SK-N-MC (cell line): ENCODE measurements around the gene CFAP119.

Experiments
- DNase-seq: peaks from one replicate; pipeline ENCODE4 v3.0.0-alpha.2; 2011; ENCODE audit warnings: low read depth, low spot score
- H3K27ac ChIP-seq: fragments of 200-600 bp; sonication (generic); 2 replicates; pipeline ENCODE4 v1.5.1; 2016; ENCODE audit warnings: mixed run types
- H3K36me3 ChIP-seq: fragments of 200-600 bp; sonication (generic); 2 replicates; pipeline ENCODE4 v1.6.1; 2017; ENCODE audit warnings: antibody characterized with exemption, low read length, mixed read lengths; ENCODE audit not compliant: insufficient read depth
- H3K4me3 ChIP-seq: fragments of 200-600 bp; sonication (generic); 2 replicates; pipeline ENCODE4 v1.5.1; 2016
- H3K9ac ChIP-seq: fragments of 200-600 bp; sonication (generic); 2 replicates; pipeline ENCODE4 v1.8.0; 2017; ENCODE audit warnings: mixed run types, mixed read lengths; ENCODE audit not compliant: insufficient read length
- H3K9me3 ChIP-seq: fragments of 200-600 bp; sonication (generic); 2 replicates; pipeline ENCODE4 v1.6.1; 2017; ENCODE audit warnings: low read depth, mild to moderate bottlenecking, antibody characterized with exemption, low read length, moderate library complexity, mixed read lengths
- EZH2 ChIP-seq: fragments of 200-600 bp; sonication (generic); IDR thresholded peaks from one replicate; pipeline ENCODE4 v1.6.1; 2017; ENCODE audit warnings: antibody characterized with exemption
- FOXP2 ChIP-seq: optimal IDR thresholded peaks from 2 replicates; pipeline ENCODE3; 2011; ENCODE audit warnings: mild to moderate bottlenecking, moderate library complexity; ENCODE audit not compliant: insufficient read depth; ENCODE audit errors: extremely low read length, control extremely low read depth
- POLR2AphosphoS5 ChIP-seq: IDR thresholded peaks from 2 replicates; pipeline ENCODE4 v1.6.1; 2012; ENCODE audit warnings: mild to moderate bottlenecking, low read depth, low read length, borderline replicate concordance

Gene CFAP119

DNA sequence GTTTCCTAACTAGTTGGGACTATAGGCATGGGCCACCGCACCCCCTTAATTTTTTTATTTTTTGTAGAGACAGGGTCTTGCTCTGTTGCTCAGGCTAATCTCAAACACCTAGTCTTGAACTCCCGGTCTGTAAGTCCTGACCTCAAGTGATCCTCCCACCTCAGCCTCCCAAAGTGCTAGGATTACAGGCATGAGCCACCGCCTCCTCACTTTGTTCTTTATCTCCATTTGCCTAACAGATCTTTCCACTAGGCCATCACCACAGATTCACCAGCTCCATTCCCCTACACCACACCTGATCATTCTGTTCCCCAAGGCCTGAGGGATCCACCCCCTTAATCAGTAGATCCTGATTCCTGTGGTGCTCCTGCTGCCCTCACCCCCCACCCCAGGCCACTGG is 32.8 kb upstream of the CFAP119 start:
- H3K4me3 ChIP-seq: no peak overlapping the region
- TF ChIP-seq POLR2AphosphoS5 (no peak), EZH2 (no peak)
- no peak for DNase-seq
- H3K27ac ChIP-seq: no peak overlapping the region
- H3K9ac ChIP-seq: no peak overlapping the region
- no peaks in the 10 kb centered on the region for H3K36me3 ChIP-seq
- no peaks in the 10 kb centered on the region for H3K9me3 ChIP-seq

DNA sequence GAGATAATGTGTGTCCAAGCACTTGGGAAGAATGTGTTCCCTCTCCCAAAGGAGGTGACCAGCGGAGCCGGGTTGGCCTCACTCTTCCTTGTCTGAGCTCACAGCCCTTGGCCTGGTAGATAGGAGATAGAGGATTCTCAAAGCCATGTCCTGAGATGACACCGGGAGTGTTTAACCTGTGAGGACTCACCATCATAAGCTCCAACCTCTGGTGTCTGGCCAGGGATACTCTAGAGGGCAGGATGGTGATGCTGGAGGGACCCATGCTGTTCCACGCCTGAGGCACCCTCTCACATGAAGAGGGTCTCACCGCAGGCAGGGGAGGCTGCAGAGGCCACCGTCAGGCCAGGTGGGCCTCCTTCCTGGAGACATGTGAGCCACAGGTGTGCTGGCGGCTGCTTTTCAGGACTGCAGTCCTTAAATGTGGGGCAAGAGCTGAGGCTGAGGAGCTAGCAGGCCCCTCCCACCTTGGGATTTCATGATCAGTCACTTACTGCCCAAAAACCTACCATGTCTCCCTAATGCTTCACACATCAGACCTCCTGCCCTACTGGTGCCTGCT is 31.7 kb upstream of the CFAP119 start:
- no peaks in the 10 kb centered on the region for H3K36me3 ChIP-seq
- no peak overlapping the region for H3K9ac ChIP-seq
- no peak for DNase-seq
- H3K9me3 ChIP-seq: no peaks in the 10 kb centered on the region
- H3K4me3 ChIP-seq: no peak overlapping the region
- TF ChIP-seq POLR2AphosphoS5 (no peak), FOXP2 (no peak), EZH2 (no peak)
- no peak overlapping the region for H3K27ac ChIP-seq

DNA sequence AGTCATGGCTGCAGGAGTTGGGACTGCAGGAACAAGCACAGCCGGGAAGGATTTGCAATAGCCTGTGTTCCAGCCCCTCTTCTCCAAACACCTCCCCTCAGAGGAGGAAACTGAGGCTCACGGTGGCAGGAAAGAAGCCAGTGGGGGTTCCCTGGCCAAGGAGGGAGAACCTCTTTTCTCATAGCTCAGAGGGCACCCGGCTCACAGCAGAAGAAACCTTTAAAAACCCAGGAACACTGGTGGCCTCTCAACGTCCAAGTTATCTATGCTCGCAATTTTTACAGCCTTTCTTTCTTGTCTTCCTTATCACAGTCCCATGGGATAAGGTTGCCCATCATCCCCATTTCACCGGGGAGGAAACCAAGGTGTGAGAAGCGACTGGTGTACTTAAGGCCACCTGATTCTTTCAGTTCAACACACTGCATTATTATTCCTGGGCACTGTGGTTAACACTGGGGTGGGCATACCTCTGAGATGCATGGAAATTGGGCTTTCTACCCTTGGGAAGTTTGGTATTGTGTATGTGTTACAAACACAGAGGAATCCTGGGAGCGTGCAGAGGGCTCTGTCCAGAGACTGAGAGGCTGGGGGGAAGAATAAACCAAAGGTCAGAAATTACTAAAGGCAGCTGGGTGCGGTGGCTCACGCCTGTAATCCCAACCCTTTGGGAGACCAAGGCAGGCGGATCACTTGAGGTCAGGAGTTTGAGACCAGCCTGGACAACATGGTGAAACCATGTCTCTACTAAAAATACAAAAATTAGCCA is 25.9 kb upstream of the CFAP119 start:
- peak overlapping the region; percentile 90 for H3K4me3 ChIP-seq
- peak overlapping the region; percentile 83; the same call in 1 of the 2 replicates for H3K27ac ChIP-seq
- no peaks in the 10 kb centered on the region for H3K9me3 ChIP-seq
- H3K9ac ChIP-seq: peak overlapping the region; percentile 94
- no peak for DNase-seq
- peaks cover 6% of the 10 kb centered on the region; the same call in 1 of the 2 replicates for H3K36me3 ChIP-seq
- TF ChIP-seq FOXP2: no peak

DNA sequence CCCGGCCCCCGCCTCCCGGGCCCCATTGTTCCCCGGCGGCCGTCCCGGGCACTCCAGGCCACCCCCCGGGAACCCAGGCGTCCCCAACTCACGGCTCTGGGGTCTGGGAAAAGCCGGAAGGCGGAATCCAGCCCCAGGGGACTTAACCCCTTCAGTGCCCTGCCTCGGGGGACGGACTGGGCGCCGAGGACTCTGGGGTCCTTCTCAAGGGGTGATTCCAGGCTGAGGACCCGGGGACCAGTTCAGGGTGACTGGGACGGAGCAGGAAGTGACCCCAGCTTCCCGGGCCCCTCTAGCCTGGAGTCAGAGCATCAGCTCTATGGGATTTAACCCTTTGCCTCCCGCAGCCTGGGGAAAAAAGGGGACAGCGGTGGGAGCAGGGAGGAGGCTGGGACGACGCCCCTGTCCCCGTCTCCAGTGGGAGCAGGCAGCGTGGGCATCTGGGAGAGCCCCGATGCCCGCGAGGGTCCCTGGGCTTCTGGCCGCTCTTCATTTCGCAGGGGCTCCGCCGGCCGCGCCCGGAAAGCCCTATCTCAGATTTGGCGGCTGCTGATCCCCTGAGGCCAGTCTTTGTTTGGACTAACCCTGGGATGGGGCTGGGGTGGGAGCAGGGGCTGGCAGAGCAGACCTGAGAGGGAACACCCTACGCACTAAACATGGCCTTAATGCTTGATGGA is 25.2 kb upstream of the CFAP119 start, which contains the start of gene ZNF629:
Gene ZNF629, minus strand, starts transcription at position 270 of the 677 bp plus-strand sequence. CDS start 2,723 bp downstream, outside the sequence.
- TF ChIP-seq EZH2: no peak
- TF ChIP-seq POLR2AphosphoS5: peak; percentile 47
- no peak for DNase-seq
- H3K36me3 ChIP-seq: peaks cover 11% of the 10 kb centered on the region; the same call in 1 of the 2 replicates
- H3K4me3 ChIP-seq: peak within 1 kb of the TSS; percentile 90
- peak within 1 kb of the TSS; percentile 94 for H3K9ac ChIP-seq
- H3K9me3 ChIP-seq: no peaks in the 10 kb centered on the region
- peak within 1 kb of the TSS; percentile 83; the same call in 1 of the 2 replicates for H3K27ac ChIP-seq

DNA sequence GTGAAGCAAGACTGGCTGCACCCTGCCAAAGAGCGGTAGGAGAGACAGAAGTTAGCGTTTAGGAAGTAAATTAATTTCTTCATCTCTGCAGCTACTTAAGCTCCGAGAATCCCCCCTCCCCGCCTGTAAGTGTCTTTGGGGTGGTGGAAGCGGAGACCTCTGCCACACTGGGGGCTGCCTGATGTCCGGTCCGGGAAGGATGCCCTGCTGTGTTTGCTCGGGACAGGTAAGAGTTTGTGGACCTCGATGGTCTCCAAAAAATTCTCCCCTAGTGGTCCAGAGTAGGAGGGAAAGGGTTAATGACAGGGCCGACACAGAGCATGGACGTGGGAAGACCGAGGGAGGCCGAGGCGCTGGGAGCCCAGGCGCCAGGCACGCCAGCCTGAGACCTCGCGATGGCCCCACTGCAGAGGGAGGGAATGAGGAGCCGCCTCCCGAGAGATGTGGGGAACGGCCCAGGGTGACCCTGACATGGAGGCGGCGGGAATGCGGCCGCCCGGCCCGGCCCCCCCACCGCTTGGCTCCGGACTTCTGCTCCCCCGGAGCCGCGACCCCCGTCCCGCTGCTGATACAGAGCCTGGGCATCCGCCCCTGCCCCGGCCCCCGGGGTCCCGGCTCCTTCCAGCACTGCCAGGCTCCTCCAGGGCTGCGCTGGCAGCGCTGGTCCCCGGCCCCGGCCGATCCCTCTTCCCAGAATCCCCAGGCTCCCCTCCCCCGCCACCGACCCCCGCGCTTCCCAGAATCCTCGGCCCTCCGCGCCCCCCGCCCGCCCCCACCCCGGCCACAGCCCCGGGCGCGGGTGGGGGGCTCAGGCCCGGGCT is 24.5 kb upstream of the CFAP119 start:
- H3K9me3 ChIP-seq: no peaks in the 10 kb centered on the region
- peak overlapping the region; percentile 94 for H3K9ac ChIP-seq
- H3K4me3 ChIP-seq: peak overlapping the region; percentile 90
- no peak for TF ChIP-seq POLR2AphosphoS5
- no peak for TF ChIP-seq EZH2
- TF ChIP-seq FOXP2: no peak
- peaks cover 11% of the 10 kb centered on the region; the same call in 1 of the 2 replicates for H3K36me3 ChIP-seq
- H3K27ac ChIP-seq: peak overlapping the region; percentile 83; the same call in 1 of the 2 replicates
- no peak for DNase-seq

DNA sequence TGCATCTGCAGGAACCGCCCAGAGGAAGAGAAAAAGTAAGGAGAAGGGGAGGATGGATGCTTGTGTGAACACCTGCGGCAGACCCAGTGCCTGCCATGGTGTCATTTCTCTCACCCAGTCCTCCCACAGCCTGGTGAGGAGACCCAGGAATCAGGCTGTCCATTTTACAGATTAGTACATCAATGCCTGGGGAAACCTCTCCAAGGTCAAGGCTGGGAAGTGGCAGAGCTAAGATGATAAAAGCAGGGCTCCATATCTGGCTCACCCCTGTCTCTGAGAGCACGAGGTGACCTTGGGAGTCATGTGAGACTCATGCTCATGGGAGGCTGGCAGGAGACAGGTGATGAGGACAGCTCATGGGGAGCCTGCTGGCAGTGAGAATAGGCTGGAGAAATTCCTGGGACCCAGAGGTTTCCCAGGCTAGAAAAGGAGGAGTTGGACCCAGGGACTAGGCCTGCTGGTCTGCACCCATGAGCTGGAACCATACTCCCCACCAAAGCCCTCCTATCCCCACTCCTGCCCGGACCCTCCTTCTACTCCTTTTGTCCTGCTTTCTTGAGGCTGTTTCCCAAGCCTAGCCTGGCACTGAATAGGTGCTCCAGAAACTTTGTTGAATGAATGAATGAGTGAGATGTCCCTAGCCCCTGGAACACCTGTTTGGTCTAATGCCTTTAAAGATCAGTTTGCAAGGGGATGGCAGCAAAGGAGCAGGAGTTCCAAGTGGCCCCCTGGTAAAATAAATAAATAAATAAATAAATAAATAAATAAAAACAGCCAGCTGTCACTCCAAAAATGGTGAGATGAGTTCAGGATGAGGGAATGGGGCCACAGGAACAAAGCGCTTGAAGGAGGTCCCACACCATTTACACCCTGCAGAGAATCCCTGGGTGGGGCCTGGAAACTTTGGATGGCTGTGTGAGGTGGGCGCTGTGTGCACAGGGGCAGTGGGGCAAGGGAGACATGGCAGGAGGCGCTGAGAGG is 23.6 kb upstream of the CFAP119 start:
- Histone ChIP-seq H3K9ac (peak overlapping the region; percentile 94), H3K9me3 (no peaks in the 10 kb centered on the region), H3K36me3 (peaks cover 11% of the 10 kb centered on the region; the same call in 1 of the 2 replicates), H3K27ac (no peak overlapping the region), H3K4me3 (peak overlapping the region; percentile 90)
- no peak for TF ChIP-seq POLR2AphosphoS5
- TF ChIP-seq EZH2: no peak
- TF ChIP-seq FOXP2: no peak
- no peak for DNase-seq

DNA sequence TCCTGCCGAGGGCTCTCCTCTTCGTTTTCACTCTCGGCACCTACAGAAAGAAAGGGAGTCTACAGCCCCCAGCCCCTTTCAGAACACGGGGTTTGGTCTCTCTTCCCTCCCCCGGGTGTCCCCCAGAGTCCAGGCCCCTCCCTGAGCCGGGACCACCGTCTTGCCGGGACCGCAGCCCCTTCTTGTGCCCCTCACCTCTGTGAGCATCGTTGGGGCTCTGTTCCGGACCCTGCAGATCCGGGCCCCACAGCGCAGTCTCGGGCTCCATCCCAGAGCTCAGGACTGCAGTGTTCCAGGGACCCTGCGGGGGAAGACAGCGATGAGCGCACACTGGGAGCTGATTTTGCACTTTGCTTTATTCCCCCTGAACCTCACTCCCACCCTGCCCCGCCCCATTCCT is 22.4 kb upstream of the CFAP119 start:
- H3K36me3 ChIP-seq: peaks cover 11% of the 10 kb centered on the region; the same call in 1 of the 2 replicates
- no peak overlapping the region for H3K27ac ChIP-seq
- no peak overlapping the region for H3K9ac ChIP-seq
- no peak for DNase-seq
- H3K4me3 ChIP-seq: no peak overlapping the region
- no peak for TF ChIP-seq EZH2
- no peak for TF ChIP-seq POLR2AphosphoS5
- no peak for TF ChIP-seq FOXP2
- no peaks in the 10 kb centered on the region for H3K9me3 ChIP-seq
